Parathyroid adenoma (tissue), 2 donors: ENCODE measurements around the gene OR2G3.

Experiments used
- H2AFZ ChIP-seq: fragments of 300-600 bp; sonication (generic); one replicate; pipeline ENCODE4 v1.7.0; 2017; ENCODE audit warnings: antibody characterized with exemption, mild to moderate bottlenecking
- H3K27ac ChIP-seq: fragments of 300-600 bp; sonication (generic); one replicate; pipeline ENCODE4 v1.7.0; 2017
- H3K27me3 ChIP-seq: fragments of 300-600 bp; sonication (generic); one replicate; pipeline ENCODE4 v1.7.0; 2017; ENCODE audit warnings: low read length; ENCODE audit not compliant: control insufficient read depth, insufficient read depth
- H3K36me3 ChIP-seq: fragments of 300-600 bp; sonication (generic); one replicate; pipeline ENCODE4 v1.7.0; 2017; ENCODE audit warnings: low read length; ENCODE audit not compliant: control insufficient read depth, insufficient read depth
- H3K4me1 ChIP-seq: fragments of 300-600 bp; sonication (generic); one replicate; pipeline ENCODE4 v1.7.0; 2017; ENCODE audit warnings: control low read depth
- H3K4me2 ChIP-seq: fragments of 300-600 bp; sonication (generic); one replicate; pipeline ENCODE4 v1.7.0; 2017; ENCODE audit warnings: low read length
- H3K4me3 ChIP-seq: fragments of 300-600 bp; sonication (generic); one replicate; pipeline ENCODE4 v1.7.0; 2017; ENCODE audit warnings: low read depth, low read length
- H3K79me2 ChIP-seq: fragments of 300-600 bp; sonication (generic); one replicate; pipeline ENCODE4 v1.7.0; 2017; ENCODE audit warnings: control low read depth
- H3K9ac ChIP-seq: fragments of 300-600 bp; sonication (generic); one replicate; pipeline ENCODE4 v1.7.0; 2017; ENCODE audit warnings: mild to moderate bottlenecking
- H3K9me3 ChIP-seq: fragments of 300-600 bp; sonication (generic); one replicate; pipeline ENCODE4 v1.7.0; 2017; ENCODE audit warnings: low read length; ENCODE audit not compliant: control insufficient read depth
- CTCF ChIP-seq: fragments of 300-600 bp; sonication (generic); IDR thresholded peaks from one replicate; pipeline ENCODE4 v1.7.0; 2017; ENCODE audit warnings: antibody characterized with exemption, mild to moderate bottlenecking
- donor health status: primary hyperparathyroidism.

The OR2G3 gene

GRCh38 chr1:247639381-247639981 is 34.1 kb downstream of the OR2G3 start:
- no peak for TF ChIP-seq CTCF

GRCh38 chr1:247642742-247643141 is 37.4 kb downstream of the OR2G3 start:
- no peak for TF ChIP-seq CTCF
- no peaks in the 10 kb centered on the region for H3K79me2 ChIP-seq
- no peak overlapping the region for H3K4me3 ChIP-seq
- H2AFZ ChIP-seq, result no peak overlapping the region
- H3K27me3 ChIP-seq, result no peaks in the 10 kb centered on the region
- H3K4me2 ChIP-seq, result no peak overlapping the region
- no peak overlapping the region for H3K9ac ChIP-seq
- H3K4me1 ChIP-seq, result no peaks in the 10 kb centered on the region
- H3K27ac ChIP-seq, result no peak overlapping the region
- H3K36me3 ChIP-seq, result no peaks in the 10 kb centered on the region
- no peaks in the 10 kb centered on the region for H3K9me3 ChIP-seq

More at GRCh38 chr1:247639381-247639981, 34.1 kb downstream of the OR2G3 start:
- Histone ChIP-seq H2AFZ (no peak overlapping the region), H3K4me2 (peak overlapping the region; percentile 54), H3K9ac (no peak overlapping the region), H3K79me2 (no peaks in the 10 kb centered on the region), H3K4me1 (no peaks in the 10 kb centered on the region), H3K36me3 (no peaks in the 10 kb centered on the region), H3K27me3 (no peaks in the 10 kb centered on the region), H3K9me3 (no peaks in the 10 kb centered on the region), H3K27ac (no peak overlapping the region), H3K4me3 (peak overlapping the region; percentile 38)

GRCh38 chr1:247646867-247647266 is 41.5 kb downstream of the OR2G3 start:
- Histone ChIP-seq H3K27ac (no peak overlapping the region), H3K27me3 (no peaks in the 10 kb centered on the region), H3K36me3 (no peaks in the 10 kb centered on the region), H3K9me3 (no peaks in the 10 kb centered on the region), H2AFZ (no peak overlapping the region), H3K4me1 (no peaks in the 10 kb centered on the region), H3K4me2 (no peak overlapping the region), H3K9ac (no peak overlapping the region), H3K4me3 (no peak overlapping the region), H3K79me2 (no peaks in the 10 kb centered on the region)
- no peak for TF ChIP-seq CTCF

- Histone ChIP-seq H2AFZ (no peak overlapping the region), H3K9me3 (no peaks in the 10 kb centered on the region), H3K27me3 (no peaks in the 10 kb centered on the region), H3K36me3 (no peaks in the 10 kb centered on the region), H3K4me3 (no peak overlapping the region), H3K4me1 (no peaks in the 10 kb centered on the region), H3K4me2 (no peak overlapping the region), H3K9ac (no peak overlapping the region), H3K27ac (no peak overlapping the region), H3K79me2 (no peaks in the 10 kb centered on the region)
- no peak for TF ChIP-seq CTCF
Observed at GRCh38 chr1:247647864-247648263, 42.5 kb downstream of the OR2G3 start.

- Histone ChIP-seq H3K27ac (no peak overlapping the region), H3K4me3 (no peak overlapping the region), H2AFZ (no peak overlapping the region), H3K36me3 (no peaks in the 10 kb centered on the region), H3K9me3 (no peaks in the 10 kb centered on the region), H3K4me1 (no peaks in the 10 kb centered on the region), H3K27me3 (no peaks in the 10 kb centered on the region), H3K4me2 (no peak overlapping the region), H3K79me2 (no peaks in the 10 kb centered on the region), H3K9ac (no peak overlapping the region)
- TF ChIP-seq CTCF, result no peak
Observed at GRCh38 chr1:247653040-247653439, 47.7 kb downstream of the OR2G3 start.
